ENCODE measurements around the gene MYLK4.

Gene MYLK4

GRCh38 chr6:2750832-2751231, at the start of gene MYLK4:
TSS of gene MYLK4 (minus strand) at chr6:2750922. CDS start at chr6:2749294, 1,628 bp downstream.
- DNase-seq = no peak

- peak; percentile 55 for DNase-seq
Measured at GRCh38 chr6:2799936-2800527, 49.3 kb upstream of the MYLK4 start.

GRCh38 chr6:2798586-2799134, 47.9 kb upstream of the MYLK4 start:
- no peak for DNase-seq

- DNase-seq = no peak
Measured at GRCh38 chr6:2797564-2798031, 46.9 kb upstream of the MYLK4 start.

GRCh38 chr6:2796861-2797260, 46.1 kb upstream of the MYLK4 start:
- peak; percentile 28 for DNase-seq

- peak; percentile 59 for DNase-seq
Measured at GRCh38 chr6:2795956-2796355, 45.2 kb upstream of the MYLK4 start.

- no peak for DNase-seq
Measured at GRCh38 chr6:2795162-2795561, 44.4 kb upstream of the MYLK4 start.

GRCh38 chr6:2794171-2794730, 43.5 kb upstream of the MYLK4 start:
- DNase-seq = peak; percentile 28

GRCh38 chr6:2793534-2794151, 42.9 kb upstream of the MYLK4 start:
- peak; percentile 91 for DNase-seq

- no peak for DNase-seq
Measured at GRCh38 chr6:2792330-2793110, 41.8 kb upstream of the MYLK4 start.

- no peak for DNase-seq
Measured at GRCh38 chr6:2791450-2791974, 40.8 kb upstream of the MYLK4 start.

GRCh38 chr6:2790588-2791449, 40.1 kb upstream of the MYLK4 start:
- DNase-seq = peak; percentile 65

- no peak for DNase-seq
Measured at GRCh38 chr6:2786269-2786668, 35.5 kb upstream of the MYLK4 start.

GRCh38 chr6:2784930-2785329, 34.2 kb upstream of the MYLK4 start:
- DNase-seq = no peak

- DNase-seq = no peak
Measured at GRCh38 chr6:2784061-2784460, 33.3 kb upstream of the MYLK4 start.

GRCh38 chr6:2783188-2783963, 32.7 kb upstream of the MYLK4 start:
- no peak for DNase-seq

- DNase-seq = no peak
Measured at GRCh38 chr6:2782825-2783187, 32.1 kb upstream of the MYLK4 start.

GRCh38 chr6:2782356-2782708, 31.6 kb upstream of the MYLK4 start:
- no peak for DNase-seq

GRCh38 chr6:2781685-2782355, 31.1 kb upstream of the MYLK4 start:
- DNase-seq = no peak

GRCh38 chr6:2780102-2780737, 29.5 kb upstream of the MYLK4 start:
- DNase-seq = no peak

Measured in MV-4-11 (cell line).